Vagina (tissue), 2 donors: ENCODE results near the gene RFTN2.

Experiments used
- CTCF ChIP-seq, 3 experiments: fragments of 450-650 bp in 2 of 3; fragments of 200-600 bp in 1 of 3; sonication (generic) in 1 of 3; IDR thresholded peaks; one replicate each; pipeline ENCODE4 v1.5.1; 2017 to 2019; ENCODE audit warnings: antibody characterized with exemption in 3 of 3, mild to moderate bottlenecking in 2 of 3, moderate library complexity in 2 of 3
- POLR2A ChIP-seq, 2 donors: fragments of 450-650 bp; IDR thresholded peaks; one replicate each; pipeline ENCODE4 v1.6.1; 2017; ENCODE audit warnings: antibody characterized with exemption in 2 of 2, mild to moderate bottlenecking in 2 of 2, moderate library complexity in 2 of 2
- POLR2AphosphoS5 ChIP-seq, 2 donors: sonication (generic); formaldehyde crosslinking; IDR thresholded peaks; one replicate each; pipeline ENCODE4 v1.9.0; 2017; ENCODE audit warnings: antibody characterized with exemption in 2 of 2, mild to moderate bottlenecking in 2 of 2, low read depth in 1 of 2; ENCODE audit not compliant: insufficient read depth in 1 of 2

- TF ChIP-seq CTCF (IDR thresholded peaks at IDR 0.05) (no peak), POLR2AphosphoS5 (IDR thresholded peaks at IDR 0.05; ENCODE audit: insufficient read depth in 1 of 2, low read depth in 1 of 2) (peak in 1 of 2 donors; percentile 51), POLR2A (IDR thresholded peaks at IDR 0.05) (no peak)
Observed at GRCh38 chr2:197613509-197613987, 61.8 kb downstream of the RFTN2 start.
